Non-pigmented ciliary epithelial cell (primary cell): ENCODE results near the gene CAPN9.
"Not testable (repeated sequence)": the region's sequence is repeated elsewhere in the genome, so short reads cannot be mapped to it uniquely, and the experiment has no call there.

Experiments used
- DNase-seq: peaks from one replicate; pipeline ENCODE4 v3.0.0-alpha.2; 2010; ENCODE audit warnings: low read depth

Gene CAPN9

GRCh38 chr1:230746617-230747016 is 571 bp upstream of the CAPN9 start:
- no peak for DNase-seq

- no peak for DNase-seq
These were observed 957 bp downstream of the CAPN9 start for GRCh38 chr1:230747890-230748800.

- DNase-seq: no peak
These were observed 2.0 kb downstream of the CAPN9 start for GRCh38 chr1:230749150-230749549.

GRCh38 chr1:230749635-230750034 is 2.4 kb downstream of the CAPN9 start:
- no peak for DNase-seq

GRCh38 chr1:230750576-230750975 is 3.4 kb downstream of the CAPN9 start:
- no peak for DNase-seq

- no peak for DNase-seq
These were observed 3.9 kb downstream of the CAPN9 start for GRCh38 chr1:230750986-230751625.

GRCh38 chr1:230752407-230752806 is 5.2 kb downstream of the CAPN9 start:
- no peak for DNase-seq

GRCh38 chr1:230753191-230753585 is 6.0 kb downstream of the CAPN9 start:
- DNase-seq: no peak

GRCh38 chr1:230753586-230754251 is 6.5 kb downstream of the CAPN9 start:
- no peak for DNase-seq

- no peak for DNase-seq
These were observed 7.6 kb downstream of the CAPN9 start for GRCh38 chr1:230754796-230755195.

GRCh38 chr1:230757856-230758708 is 10.9 kb downstream of the CAPN9 start:
- DNase-seq: no peak

- DNase-seq: no peak
These were observed 11.7 kb downstream of the CAPN9 start for GRCh38 chr1:230758709-230759368.

GRCh38 chr1:230759369-230760065 is 12.3 kb downstream of the CAPN9 start:
- DNase-seq: no peak

- no peak for DNase-seq
These were observed 13.2 kb downstream of the CAPN9 start for GRCh38 chr1:230760360-230760827.

GRCh38 chr1:230761443-230762167 is 14.4 kb downstream of the CAPN9 start:
- DNase-seq: no peak

- no peak for DNase-seq
These were observed 16.9 kb downstream of the CAPN9 start for GRCh38 chr1:230763927-230764591.

- no peak for DNase-seq
These were observed 19.1 kb downstream of the CAPN9 start for GRCh38 chr1:230766318-230766717.

GRCh38 chr1:230767859-230768612 is 20.8 kb downstream of the CAPN9 start:
- not testable (repeated sequence) for DNase-seq
